RWPE1 (cell line): ENCODE measurements around the gene SAG.

Source experiments
- CTCF ChIA-PET: fragments of 350-600 bp; sonication (Branson Sonifier 250); formaldehyde crosslinking; extraction: SDS; loops from one replicate; lab custom pipeline; 2021; lab: Yijun Ruan, JAX
- POLR2A ChIA-PET: fragments of 400-600 bp; formaldehyde crosslinking; extraction: SDS; loops from one replicate; lab custom pipeline; 2020; ENCODE audit warnings: antibody characterized with exemption; ENCODE audit not compliant: low non-redundant PET; lab: Yijun Ruan, JAX
- DNase-seq: peaks from one replicate; pipeline ENCODE4 v3.0.0; 2012; ENCODE audit warnings: low spot score
- H3K27ac ChIP-seq: fragments of 450-650 bp; 2 replicates; pipeline ENCODE4 v1.5.1; 2017
- CTCF ChIP-seq: fragments of 450-650 bp; conservative IDR thresholded peaks from 2 replicates; pipeline ENCODE4 v1.5.1; 2017; ENCODE audit warnings: low read depth, mild to moderate bottlenecking

The SAG gene

DNA sequence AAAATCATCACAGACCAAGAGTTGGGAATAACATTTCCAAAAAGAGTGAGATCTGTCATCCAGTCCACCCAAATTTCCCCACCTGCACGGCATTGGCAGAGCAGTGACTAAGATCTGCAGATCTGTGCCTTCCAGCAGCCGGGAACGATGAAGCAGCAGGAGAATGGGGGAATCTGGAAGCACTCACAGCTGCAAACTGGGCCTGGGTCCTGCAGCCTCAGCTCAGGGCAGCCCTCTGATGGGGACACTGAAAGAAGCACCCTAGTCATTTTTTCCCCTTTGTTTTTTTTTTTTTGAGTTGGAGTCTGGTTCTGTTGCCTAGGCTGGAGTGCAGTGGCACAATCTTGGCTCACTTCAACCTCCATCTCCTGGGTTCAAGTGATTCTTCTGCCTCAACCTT is 4.4 kb upstream of the SAG start:
- CTCF ChIA-PET: interaction anchor here (0.6 to 0.7 kb wide), 3 partner anchors 503 to 1034 kb away, joined by 4 read pairs; no protein-coding TSS in a partner anchor
- DNase-seq: no peak
- TF ChIP-seq CTCF: no peak
- H3K27ac ChIP-seq: no peak overlapping the region
- POLR2A ChIA-PET: no interaction called here

- ChIA-PET CTCF (interaction anchor here (0.6 kb wide), 1 partner anchor 37 kb away, joined by 3 read pairs; no protein-coding TSS in a partner anchor), POLR2A (no interaction called here)
- DNase-seq: no peak
- TF ChIP-seq CTCF: no peak
- no peak overlapping the region for H3K27ac ChIP-seq
Observed at GRCh38 chr2:233311241-233311926, 3.8 kb downstream of the SAG start.

DNA sequence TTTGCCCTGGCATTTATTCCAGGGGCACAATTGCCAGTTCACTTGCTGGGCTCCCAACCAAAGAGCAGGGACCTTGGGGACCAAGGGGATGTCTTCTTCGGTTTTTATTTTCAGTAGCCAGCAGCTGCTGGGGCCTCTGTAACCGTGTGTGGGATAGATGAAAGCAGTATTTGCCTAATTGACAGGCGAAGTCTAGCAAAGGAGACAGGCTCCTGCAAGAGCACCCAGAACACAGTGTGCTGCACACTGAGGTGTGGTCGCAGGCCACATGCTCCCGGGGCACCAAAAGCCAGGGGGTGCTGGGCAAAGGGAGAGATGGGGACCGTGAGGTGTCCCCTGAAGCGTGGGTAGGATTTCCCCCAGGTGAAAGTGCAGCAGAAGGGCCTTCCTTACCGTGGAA is 5.3 kb downstream of the SAG start:
- ChIA-PET POLR2A (no interaction called here), CTCF (interaction anchor here (0.5 to 0.8 kb wide), 3 partner anchors 104 to 656 kb away, joined by 3 read pairs; no protein-coding TSS in a partner anchor)
- no peak for TF ChIP-seq CTCF
- no peak overlapping the region for H3K27ac ChIP-seq
- DNase-seq: no peak

DNA sequence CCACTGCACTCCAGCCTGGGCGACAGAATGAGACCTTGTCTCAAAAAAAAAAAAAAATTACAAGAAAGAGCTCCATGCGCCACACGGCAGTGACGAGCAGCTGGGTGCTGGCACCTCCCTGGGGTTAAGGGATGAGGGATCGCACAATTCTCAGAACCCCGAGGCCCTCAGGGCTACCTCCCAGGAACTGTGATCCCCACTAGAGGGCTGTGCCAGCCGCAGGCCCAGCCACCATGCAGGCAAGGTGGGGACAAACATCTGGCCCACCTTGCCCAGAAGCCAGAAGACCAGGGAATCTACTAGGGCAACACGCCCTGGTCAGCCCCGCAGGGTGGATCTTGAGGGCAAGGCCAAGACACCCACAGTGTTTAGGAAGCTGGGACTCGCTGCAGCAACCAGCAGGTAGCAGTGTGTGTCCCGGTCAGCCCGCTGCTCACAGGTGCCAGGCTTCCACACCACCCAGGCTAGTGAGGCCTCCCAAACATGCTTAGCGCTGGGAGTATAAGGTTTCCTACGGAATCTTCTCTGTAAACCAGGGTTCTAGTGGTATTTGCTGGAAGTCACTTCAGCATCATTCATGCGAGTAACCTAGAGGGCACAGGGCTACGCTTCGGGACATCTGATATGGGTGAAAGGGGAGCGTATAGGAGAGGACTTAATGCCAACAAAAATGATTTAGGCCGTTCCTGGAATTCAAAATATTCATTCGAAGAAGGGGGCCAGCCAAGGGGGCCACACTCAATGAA is 6.7 kb downstream of the SAG start:
- ChIA-PET CTCF (no interaction called here), POLR2A (no interaction called here)
- no peak for TF ChIP-seq CTCF

DNA sequence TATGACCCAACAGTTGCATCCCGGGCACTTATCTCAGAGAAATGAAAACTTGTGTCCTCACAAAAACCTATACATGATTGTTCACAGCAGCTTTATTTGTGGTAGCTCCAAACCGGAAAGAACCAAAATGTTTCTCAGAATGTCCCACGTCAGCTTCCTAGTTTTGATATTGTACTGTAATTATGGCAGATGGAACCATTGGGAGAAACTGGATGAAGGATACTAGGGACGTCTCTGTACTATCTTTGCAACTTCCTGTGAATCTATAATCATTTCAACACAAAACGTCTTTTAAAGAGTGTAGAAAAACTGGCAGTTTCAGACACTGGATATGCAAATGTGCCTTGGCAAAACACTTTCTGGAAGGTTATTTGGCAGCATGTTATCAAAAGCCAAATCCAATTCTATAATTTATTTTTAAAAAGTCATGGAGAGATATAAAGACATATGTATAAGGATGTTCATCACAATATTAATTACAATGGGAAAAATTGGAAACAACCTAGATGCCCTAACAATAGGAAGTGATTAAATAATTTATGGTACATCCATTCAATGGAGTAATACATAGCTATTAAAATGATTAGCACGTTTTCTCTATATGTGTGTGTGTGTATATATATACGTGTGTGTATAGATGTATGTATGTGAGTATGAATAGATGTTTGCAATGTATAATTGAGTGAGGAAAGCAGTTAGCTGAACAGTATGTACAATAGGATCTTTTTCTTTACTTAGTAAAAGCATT is 9.8 kb downstream of the SAG start:
- no peak overlapping the region for H3K27ac ChIP-seq
- POLR2A ChIA-PET: no interaction called here

More for the DNA sequence above, 6.7 kb downstream of the SAG start:
- no peak for DNase-seq
- no peak overlapping the region for H3K27ac ChIP-seq

More for the DNA sequence above, 9.8 kb downstream of the SAG start:
- DNase-seq: no peak
- TF ChIP-seq CTCF: no peak
- CTCF ChIA-PET: interaction anchor here (0.5 kb wide), 1 partner anchor 126 kb away, joined by 3 read pairs; no protein-coding TSS in a partner anchor
